GM18498 (cell line): ENCODE data around the gene CLDN7.
A peak's percentile ranks its signal among the peaks of the same experiment; 100 is the strongest.

Experiments
- ATAC-seq: cut with Tn5 transposase; IDR thresholded peaks from one replicate; pipeline ENCODE4 v1.9.1; 2021; ENCODE audit warnings: mild to moderate bottlenecking, moderate library complexity; ENCODE audit not compliant: unreplicated experiment

Gene CLDN7

GRCh38 chr17:7289256-7290032 lies 27.2 kb upstream of the CLDN7 start:
- ATAC-seq = no peak

DNA sequence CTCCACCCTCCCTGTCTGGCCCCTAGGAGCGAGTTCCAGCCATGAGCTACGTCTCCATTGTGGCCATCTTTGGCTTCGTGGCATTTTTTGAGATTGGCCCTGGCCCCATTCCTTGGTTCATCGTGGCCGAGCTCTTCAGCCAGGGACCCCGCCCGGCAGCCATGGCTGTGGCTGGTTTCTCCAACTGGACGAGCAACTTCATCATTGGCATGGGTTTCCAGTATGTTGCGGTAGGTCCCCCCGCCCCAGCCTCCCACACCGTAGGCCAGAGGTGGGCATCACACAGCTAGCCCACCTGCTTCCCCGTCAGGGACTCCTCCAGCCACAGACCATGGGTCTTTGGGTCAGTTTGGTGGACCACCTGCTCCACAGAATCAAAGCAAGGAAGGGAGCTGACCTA lies 23.4 kb upstream of the CLDN7 start:
- ATAC-seq = no peak

- ATAC-seq = no peak
Observed at GRCh38 chr17:7284911-7285310, 22.6 kb upstream of the CLDN7 start.

DNA sequence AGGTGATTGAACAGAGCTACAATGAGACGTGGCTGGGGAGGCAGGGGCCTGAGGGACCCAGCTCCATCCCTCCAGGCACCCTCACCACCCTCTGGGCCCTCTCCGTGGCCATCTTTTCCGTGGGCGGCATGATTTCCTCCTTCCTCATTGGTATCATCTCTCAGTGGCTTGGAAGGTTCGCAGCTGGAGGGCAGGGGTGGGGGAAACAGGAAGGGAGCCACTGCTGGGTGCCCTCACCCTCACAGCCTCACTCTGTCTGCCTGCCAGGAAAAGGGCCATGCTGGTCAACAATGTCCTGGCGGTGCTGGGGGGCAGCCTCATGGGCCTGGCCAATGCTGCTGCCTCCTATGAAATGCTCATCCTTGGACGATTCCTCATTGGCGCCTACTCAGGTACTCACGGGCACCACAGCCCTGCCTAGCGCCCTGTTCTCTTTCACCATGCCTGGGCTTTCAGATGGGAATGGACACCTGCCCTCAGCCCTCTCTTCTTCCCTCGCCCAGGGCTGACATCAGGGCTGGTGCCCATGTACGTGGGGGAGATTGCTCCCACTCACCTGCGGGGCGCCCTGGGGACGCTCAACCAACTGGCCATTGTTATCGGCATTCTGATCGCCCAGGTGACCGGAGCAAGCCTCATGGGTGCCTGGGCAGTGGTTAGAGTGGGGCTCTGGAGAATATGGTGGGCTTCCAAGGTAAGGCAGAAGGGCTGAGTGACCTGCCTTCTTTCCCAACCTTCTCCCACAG lies 21.4 kb upstream of the CLDN7 start:
- no peak for ATAC-seq

DNA sequence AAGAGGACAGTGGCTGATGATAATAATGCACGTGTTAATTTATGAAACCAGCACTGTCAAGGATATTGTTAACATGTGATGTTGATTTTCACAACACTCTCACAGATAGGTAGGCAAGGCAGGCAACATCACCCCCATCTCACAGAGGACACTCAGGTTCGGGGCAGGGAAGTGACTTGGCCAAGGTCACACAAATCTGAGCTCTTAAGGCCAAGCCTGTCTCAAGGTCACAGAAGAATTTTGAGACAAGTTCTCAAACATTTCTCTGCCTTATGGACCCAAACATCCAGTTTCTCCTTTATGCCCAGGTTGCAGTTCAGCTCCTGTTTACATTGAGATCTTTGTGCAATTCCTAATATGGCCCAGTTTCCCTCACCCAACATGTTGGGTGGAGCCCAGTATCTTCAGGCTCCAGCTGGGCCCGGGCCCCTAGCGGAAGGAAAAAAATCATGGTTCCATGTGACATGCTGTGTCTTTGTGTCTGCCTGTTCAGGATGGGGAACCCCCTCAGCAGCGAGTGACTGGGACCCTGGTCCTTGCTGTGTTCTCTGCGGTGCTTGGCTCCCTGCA lies 20.6 kb upstream of the CLDN7 start:
- no peak for ATAC-seq

DNA sequence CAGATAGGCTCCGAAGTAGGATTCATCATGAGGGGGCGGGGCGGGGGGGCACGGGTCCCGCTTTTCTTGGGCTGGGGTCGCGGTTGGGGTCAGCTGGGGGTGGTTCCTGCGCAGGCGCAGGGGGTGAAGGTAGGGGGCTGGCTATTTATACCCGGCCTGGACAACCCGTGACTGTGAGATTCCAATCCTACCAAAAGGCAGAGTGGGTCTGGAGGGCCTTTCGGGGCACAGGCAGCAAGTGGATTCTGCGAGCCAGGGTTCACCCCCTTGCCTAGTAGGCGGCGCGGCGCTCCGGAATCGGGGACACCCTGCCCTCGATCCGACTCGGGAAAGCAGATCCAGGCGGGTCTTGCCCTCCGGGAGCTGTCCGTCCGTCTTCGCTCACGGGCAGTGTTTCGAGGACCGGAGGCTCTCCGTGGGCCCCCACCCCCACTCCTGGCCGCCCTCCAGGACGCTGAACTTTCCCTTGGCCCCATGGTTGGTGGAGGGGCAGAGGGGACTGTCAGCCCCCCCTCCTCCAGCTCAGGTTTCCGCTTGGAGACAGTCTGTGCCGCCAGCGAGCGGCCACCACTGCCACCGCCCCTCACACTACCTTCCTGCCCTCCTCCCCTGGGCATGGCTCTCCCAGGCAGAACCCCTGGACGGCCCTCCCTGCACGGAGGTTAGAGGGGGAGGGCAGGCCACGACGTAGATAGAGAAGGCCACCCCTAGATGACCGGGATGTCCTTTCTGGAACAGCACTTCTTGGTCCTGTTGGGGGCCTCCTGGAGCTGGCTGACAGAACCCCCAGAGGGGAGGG lies 19.9 kb upstream of the CLDN7 start:
- no peak for ATAC-seq

DNA sequence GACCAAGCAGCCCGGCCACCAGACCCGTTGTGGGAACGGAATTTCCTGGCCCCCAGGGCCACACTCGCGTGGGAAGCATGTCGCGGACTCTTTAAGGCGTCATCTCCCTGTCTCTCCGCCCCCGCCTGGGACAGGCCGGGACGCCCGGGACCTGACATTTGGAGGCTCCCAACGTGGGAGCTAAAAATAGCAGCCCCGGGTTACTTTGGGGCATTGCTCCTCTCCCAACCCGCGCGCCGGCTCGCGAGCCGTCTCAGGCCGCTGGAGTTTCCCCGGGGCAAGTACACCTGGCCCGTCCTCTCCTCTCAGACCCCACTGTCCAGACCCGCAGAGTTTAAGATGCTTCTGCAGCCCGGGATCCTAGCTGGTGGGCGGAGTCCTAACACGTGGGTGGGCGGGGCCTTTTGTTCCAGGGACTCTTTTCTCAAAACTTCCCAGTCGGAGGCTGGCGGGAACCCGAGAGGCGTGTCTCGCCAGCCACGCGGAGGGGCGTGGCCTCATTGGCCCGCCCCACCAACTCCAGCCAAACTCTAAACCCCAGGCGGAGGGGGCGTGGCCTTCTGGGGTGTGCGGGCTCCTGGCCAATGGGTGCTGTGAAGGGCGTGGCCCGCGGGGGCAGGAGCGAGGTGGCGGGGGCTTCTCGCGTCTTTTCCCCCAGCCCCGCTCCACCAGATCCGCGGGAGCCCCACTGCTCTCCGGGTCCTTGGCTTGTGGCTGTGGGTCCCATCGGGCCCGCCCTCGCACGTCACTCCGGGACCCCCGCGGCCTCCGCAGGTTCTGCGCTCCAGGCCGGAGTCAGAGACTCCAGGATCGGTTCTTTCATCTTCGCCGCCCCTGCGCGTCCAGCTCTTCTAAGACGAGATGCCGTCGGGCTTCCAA lies 19.0 kb upstream of the CLDN7 start, which contains the start of gene SLC2A4:
Gene SLC2A4 (plus strand): TSS at position 645 of the 879 bp plus-strand sequence. CDS start 217 bp downstream, at position 862.
- ATAC-seq = peak; percentile 46

GRCh38 chr17:7280519-7281073 lies 18.3 kb upstream of the CLDN7 start:
- peak; percentile 72 for ATAC-seq

- ATAC-seq = no peak
Observed at GRCh38 chr17:7279448-7279847, 17.2 kb upstream of the CLDN7 start.

- ATAC-seq = no peak
Observed at GRCh38 chr17:7266784-7267183, 4.5 kb upstream of the CLDN7 start.

GRCh38 chr17:7263801-7264078 lies 1.5 kb upstream of the CLDN7 start:
- ATAC-seq = no peak

DNA sequence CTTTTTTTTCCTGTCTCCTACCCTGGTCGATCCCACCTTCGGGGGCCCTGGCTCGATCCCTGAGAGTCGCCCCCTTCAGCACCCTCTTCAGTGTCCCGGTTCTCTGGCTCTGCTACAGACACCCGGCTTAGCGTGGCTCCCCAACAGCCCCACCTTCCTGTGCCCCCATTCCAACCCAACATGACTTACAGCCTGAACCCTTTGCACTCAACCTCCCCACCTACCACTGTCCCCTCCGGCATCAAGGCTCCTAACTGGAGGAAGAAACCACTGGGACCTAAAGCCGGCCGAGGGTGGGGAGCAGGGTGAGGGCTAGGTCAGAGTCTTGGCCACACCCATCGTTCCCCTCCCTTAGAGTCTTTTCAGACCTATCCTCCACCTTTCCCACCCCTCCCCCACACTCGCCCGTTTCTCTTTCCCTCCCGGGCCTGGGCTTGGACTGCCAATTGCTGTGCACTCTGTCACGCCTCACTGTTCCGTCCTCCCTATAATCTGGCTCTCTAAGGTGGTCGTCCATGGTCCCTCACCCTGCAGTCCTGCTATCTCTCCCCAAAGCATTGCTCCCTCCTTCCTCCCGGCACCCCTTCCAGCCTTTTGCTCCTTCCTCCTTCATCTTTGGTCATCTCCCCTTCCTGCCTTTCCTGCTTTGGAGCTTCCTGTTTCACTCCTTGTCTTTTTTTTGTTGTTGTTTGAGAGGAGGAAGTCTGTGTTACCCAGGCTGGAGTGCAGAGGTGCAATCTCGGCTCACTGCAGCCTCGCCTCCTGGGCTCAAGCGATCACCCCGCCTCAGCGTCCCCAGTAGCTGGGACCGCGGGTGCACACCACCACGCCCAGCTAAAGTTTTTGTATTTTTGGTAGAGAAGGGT lies 890 bp upstream of the CLDN7 start:
- ATAC-seq = no peak

DNA sequence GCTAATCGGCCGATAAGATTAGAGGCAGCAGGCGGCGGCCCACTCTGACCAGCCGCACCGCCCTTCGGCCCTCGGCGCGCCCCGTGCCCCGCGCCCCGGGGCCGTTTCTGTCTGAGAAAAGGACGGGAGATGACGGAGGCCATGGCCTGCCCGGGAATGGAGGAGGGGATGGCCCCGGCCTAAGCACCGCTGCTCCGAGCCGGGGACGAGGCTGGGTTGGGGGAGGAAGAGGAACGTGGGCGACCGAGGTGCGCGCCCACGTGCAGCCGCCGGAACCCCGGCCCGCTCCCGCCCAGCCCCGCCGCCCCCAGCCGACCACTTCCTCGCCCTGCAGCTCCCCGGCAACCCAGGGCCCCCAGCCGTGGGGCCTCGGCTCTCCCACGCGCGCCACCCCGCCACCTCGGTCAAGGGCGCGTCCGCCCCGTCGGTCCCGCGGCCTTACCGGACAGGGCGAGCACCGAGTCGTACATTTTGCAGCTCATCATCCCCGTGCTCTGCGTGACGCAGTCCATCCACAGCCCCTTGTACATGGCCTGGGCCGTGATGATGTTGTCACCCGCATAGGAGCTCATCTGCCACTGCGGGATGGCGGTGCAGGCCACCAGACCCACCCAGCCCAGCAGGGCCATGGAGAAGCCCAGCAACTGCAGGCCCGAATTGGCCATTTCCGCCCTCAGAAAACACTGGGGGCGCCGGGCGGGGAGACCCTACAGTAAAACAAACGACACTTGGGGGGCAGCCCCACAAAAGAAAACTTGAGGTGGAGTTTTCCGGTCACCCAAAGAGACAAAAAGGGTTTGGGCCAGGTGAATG lies 693 bp downstream of the CLDN7 start:
- ATAC-seq = no peak

DNA sequence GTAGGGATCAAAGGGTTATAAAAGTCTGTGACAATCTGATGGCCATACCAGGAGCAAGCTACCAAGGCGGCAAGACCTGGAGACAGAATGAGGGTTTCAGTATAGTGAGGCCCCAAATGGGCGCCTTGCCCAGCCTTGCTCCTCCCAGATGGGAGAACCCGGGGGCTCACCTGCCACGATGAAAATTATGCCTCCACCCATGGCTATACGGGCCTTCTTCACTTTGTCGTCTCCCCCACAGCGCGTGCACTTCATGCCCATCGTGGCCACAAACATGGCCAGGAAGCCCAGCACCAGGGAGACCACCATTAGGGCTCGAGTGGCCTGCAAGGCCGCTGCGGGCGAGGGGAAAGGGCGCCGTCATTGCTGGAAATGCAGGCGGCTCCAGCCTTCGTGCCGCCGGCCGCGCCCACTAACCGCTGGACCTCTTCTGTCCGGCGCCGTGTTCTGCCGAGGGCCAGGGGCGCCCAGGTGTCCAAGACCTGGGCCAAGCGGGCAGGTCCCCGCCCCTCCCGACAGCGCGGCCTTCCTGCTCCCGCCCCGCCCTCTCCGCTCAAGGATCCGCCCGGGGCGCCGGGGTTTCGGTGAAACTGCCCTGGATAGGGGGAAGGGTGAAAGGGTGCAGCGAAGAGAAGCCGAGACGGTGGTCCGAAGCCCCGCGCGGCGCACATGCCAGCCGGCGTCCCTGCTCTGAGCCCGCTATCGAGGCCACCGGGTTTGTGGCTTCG lies 1.5 kb downstream of the CLDN7 start:
- ATAC-seq = no peak

DNA sequence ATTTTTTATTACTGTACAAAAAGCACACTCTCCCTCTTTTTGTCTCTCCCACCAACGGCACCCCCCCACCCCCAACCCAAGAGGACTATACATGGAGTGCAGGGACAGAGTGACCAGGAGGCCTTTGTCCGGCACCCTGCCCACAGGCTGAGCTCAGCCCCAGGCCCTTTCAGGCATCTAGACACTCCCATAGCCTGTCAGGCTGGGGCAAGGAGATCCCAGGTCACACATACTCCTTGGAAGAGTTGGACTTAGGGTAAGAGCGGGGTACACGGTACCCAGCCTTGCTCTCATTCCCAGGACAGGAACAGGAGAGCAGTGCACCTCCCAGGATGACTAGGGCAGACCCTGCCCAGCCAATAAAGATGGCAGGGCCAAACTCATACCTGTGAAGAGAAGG lies 2.1 kb downstream of the CLDN7 start:
- ATAC-seq = no peak

DNA sequence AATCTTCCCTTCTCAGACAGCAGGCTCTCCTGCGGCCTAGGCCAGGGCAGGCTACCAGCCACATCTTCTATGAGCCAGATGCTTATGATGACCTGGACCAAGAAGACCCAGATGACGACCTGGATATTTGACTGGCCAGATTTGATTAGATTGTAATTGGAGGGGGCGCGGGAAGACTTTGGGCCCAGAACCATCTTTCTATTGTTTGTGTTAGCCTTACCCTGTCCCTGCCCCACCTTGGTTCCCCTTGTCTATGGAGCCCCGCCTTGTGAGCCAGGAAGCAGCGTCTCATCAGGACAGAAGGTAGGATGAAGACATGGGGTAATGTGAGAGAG lies 2.8 kb downstream of the CLDN7 start:
- no peak for ATAC-seq

DNA sequence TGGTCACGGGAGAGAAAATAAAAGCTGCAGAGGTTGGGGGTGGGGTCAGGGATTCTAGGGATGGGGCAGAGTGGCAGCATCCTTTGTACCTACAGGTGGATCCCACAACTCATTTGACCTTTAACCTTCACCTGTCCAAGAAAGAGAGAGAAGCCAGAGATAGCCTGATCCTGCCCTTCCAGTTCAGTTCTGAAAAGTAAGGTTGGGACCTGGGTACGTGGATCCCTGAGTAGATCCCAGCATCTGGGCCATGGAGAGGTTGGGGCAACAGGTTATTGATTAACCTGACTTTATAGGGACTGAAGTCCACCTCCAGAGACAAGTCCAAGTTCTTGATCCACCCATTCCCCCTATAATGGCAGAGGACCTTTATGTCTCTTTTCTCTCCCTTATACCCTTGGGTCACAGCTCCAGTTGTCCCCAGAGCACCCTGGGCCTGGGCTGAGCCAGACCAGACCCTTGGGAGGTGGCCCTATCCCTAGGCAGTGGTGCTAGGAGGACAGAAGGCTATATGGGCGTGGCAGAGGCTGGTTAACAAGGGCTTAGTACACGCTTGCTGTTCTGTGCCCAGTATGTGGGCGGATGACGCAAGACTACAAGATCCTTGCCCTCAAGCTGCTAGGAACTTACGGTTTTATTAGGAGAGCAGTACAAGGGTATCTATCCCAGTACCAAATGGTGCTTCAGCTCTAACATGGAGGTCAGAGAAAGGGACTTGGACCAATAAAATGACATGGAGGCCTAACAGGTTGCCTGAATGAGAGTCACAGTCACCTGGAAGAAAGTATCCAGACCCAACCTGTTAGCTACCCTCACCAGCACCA lies 3.3 kb downstream of the CLDN7 start:
- no peak for ATAC-seq
